PC-9 (cell line): ENCODE results near the gene MMP7. TPM values are rescaled to one million over a fixed set of nuclear protein-coding genes. Genes with fewer than 3 reads are reported as not detected.

Source experiments
- BruUV-seq: library from RNA; stranded (reverse); fragments of 400-500 nt; replicated peaks from 2 replicates; lab custom pipeline; 2021; lab: Mats Ljungman, UMichigan
- CTCF ChIA-PET: fragments of 300-600 bp; sonication (Branson Sonifier 250); formaldehyde crosslinking; loops from one replicate; lab custom pipeline; 2022; ENCODE audit warnings: antibody characterized with exemption; lab: Charles Lee
- POLR2A ChIA-PET: fragments of 300-600 bp; sonication (Branson Sonifier 250); formaldehyde crosslinking; loops from one replicate; lab custom pipeline; 2022; ENCODE audit warnings: antibody characterized with exemption; ENCODE audit not compliant: unreplicated experiment; lab: Charles Lee
- DNase-seq, 2 experiments: peaks; one replicate each; pipeline versions ENCODE4 v3.0.0 to v3.0.0-alpha.2; 2015 to 2022; ENCODE audit warnings: mixed read lengths in 1 of 2
- H2AFZ ChIP-seq: fragments of 200-600 bp; sonication (generic); 2 replicates; pipeline ENCODE4 v1.8.1; 2017; ENCODE audit warnings: antibody characterized with exemption
- H3F3A ChIP-seq: fragments of 200-600 bp; sonication (generic); 2 replicates; pipeline ENCODE4 v1.8.1; 2017; ENCODE audit warnings: antibody characterized with exemption, mild to moderate bottlenecking, low read depth; ENCODE audit not compliant: insufficient read depth
- H3K27ac ChIP-seq: fragments of 200-600 bp; sonication (generic); 2 replicates; pipeline ENCODE4 v1.6.1; 2016; ENCODE audit warnings: mixed run types
- H3K27me3 ChIP-seq: fragments of 200-600 bp; sonication (generic); 2 replicates; pipeline ENCODE4 v1.6.1; 2016; ENCODE audit warnings: low read depth, mixed run types; ENCODE audit not compliant: insufficient read depth
- H3K36me3 ChIP-seq: fragments of 200-600 bp; sonication (generic); 2 replicates; pipeline ENCODE4 v1.6.1; 2016; ENCODE audit warnings: low read depth, mixed run types
- H3K4me1 ChIP-seq: fragments of 200-600 bp; sonication (generic); replicated peaks from 2 replicates; pipeline ENCODE4 v1.6.1; 2016; ENCODE audit warnings: mixed run types; ENCODE audit not compliant: insufficient read depth
- H3K4me2 ChIP-seq: fragments of 200-600 bp; sonication (generic); 2 replicates; pipeline ENCODE4 v1.6.1; 2017; ENCODE audit warnings: mixed run types
- H3K4me3 ChIP-seq: fragments of 200-600 bp; sonication (generic); 2 replicates; pipeline ENCODE4 v1.6.1; 2016; ENCODE audit warnings: mixed run types
- H3K79me2 ChIP-seq: fragments of 200-600 bp; sonication (generic); 2 replicates; pipeline ENCODE4 v1.6.1; 2017; ENCODE audit warnings: low read depth, mixed run types
- H3K9me2 ChIP-seq: fragments of 200-600 bp; sonication (generic); 2 replicates; pipeline ENCODE4 v1.8.1; 2017; ENCODE audit warnings: mild to moderate bottlenecking; ENCODE audit not compliant: insufficient read depth
- H3K9me3 ChIP-seq: fragments of 200-600 bp; sonication (generic); 2 replicates; pipeline ENCODE4 v1.8.1; 2016; ENCODE audit warnings: low read depth; ENCODE audit not compliant: insufficient read depth
- H4K20me1 ChIP-seq: fragments of 200-600 bp; sonication (generic); 2 replicates; pipeline ENCODE4 v1.8.1; 2017; ENCODE audit not compliant: insufficient read depth
- CTCF ChIP-seq: fragments of 200-600 bp; sonication (generic); conservative IDR thresholded peaks from 2 replicates; pipeline ENCODE4 v1.6.1; 2017; ENCODE audit warnings: mixed run types, antibody characterized with exemption, mild to moderate bottlenecking, moderate library complexity
- EZH2 ChIP-seq: fragments of 200-600 bp; sonication (generic); IDR thresholded peaks from 2 replicates; pipeline ENCODE4 v1.8.0; 2017; ENCODE audit warnings: antibody characterized with exemption, low read depth
- intact Hi-C: fragments of 100-400 bp; cut with micrococcal nuclease; formaldehyde crosslinking; loops from one replicate; pipeline ENCODE4 v1.10.0; 2022; ENCODE audit not compliant: unreplicated experiment
- total RNA-seq: library from RNA; stranded (reverse); gene quantifications from 2 replicates; pipeline ENCODE4 v1.2.3, GENCODE V29; 2021

The MMP7 gene
- total RNA-seq, 1 experiment from 2014 or later = 1.1 TPM

GRCh38 chr11:102476812-102477211 lies 53.7 kb downstream of the MMP7 start:
- intact Hi-C loops = no loop called here
- H3K27ac ChIP-seq = peak overlapping the region; percentile 53
- peaks cover 8% of the 10 kb centered on the region for H3F3A ChIP-seq
- H4K20me1 ChIP-seq = no peaks in the 10 kb centered on the region
- CTCF ChIA-PET = no interaction called here
- H3K4me3 ChIP-seq = peak overlapping the region; percentile 13
- TF ChIP-seq EZH2 = no peak
- no peak for TF ChIP-seq CTCF
- H3K79me2 ChIP-seq = no peaks in the 10 kb centered on the region
- peak overlapping the region; percentile 55 for H3K4me2 ChIP-seq
- H3K9me2 ChIP-seq = no peaks in the 10 kb centered on the region
- H3K36me3 ChIP-seq = no peaks in the 10 kb centered on the region
- peaks cover 32% of the 10 kb centered on the region for H3K4me1 ChIP-seq
- no peaks in the 10 kb centered on the region for H3K9me3 ChIP-seq
- DNase-seq = peak; percentile 29 to 76
- peak overlapping the region; percentile 76 for H2AFZ ChIP-seq
- H3K27me3 ChIP-seq = no peaks in the 10 kb centered on the region
- POLR2A ChIA-PET = interaction anchor here (0.5 kb wide), 1 partner anchor 1600 kb away, joined by 4 read pairs; no protein-coding TSS in a partner anchor
- BruUV-seq = no TSS peak

DNA sequence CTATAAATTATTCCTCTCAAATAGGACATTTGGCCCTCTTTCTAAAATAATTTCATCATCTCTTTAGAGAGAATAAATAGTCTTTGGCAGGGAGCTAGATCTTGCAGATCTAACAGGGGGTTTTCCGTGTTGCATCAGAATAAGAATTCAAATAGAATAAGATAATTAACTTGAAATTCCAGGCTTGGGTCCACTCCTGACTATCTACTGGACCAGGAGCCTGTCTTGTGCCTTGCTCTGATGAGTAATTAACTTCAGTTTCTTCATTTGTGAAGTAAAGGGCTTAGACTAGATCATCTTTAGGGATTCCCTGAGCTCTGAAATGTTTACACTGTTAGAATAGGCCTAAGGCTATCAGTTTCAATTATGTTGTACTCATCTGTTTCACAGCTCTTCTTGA lies 54.5 kb downstream of the MMP7 start:
- ChIA-PET POLR2A (no interaction called here), CTCF (no interaction called here)
- Histone ChIP-seq H3K4me3 (no peak overlapping the region), H4K20me1 (no peaks in the 10 kb centered on the region), H3K9me2 (no peaks in the 10 kb centered on the region), H3K27me3 (no peaks in the 10 kb centered on the region), H3F3A (peaks cover 8% of the 10 kb centered on the region), H3K9me3 (no peaks in the 10 kb centered on the region), H2AFZ (peak overlapping the region; percentile 76; the same call in 1 of the 2 replicates), H3K4me1 (peaks cover 32% of the 10 kb centered on the region), H3K4me2 (peak overlapping the region; percentile 55; the same call in 1 of the 2 replicates), H3K27ac (peak overlapping the region; percentile 53), H3K79me2 (no peaks in the 10 kb centered on the region), H3K36me3 (no peaks in the 10 kb centered on the region)
- BruUV-seq = no TSS peak
- no peak for TF ChIP-seq EZH2
- TF ChIP-seq CTCF = no peak
- intact Hi-C loops = no loop called here
- DNase-seq = no peak

DNA sequence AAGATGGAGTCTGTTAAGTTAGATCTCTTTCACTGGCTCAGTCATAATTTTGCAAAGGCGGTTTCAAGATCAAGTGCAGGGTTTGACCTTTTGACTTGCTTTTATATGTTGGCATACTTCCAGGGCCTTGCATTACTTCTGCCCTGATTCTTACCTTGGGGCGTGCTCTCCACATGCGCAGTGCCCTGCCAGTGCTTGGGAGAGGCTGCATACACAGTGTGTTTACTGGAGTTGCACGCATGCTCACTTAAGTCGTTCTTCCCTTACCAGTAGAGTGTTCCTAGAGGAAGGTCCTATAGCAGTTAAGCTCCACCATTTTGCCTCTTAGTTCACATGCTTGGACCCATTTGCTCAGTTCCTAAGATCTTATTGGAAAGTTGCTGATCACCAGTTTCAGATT lies 57.0 kb downstream of the MMP7 start:
- Histone ChIP-seq H3K27me3 (no peaks in the 10 kb centered on the region), H3K27ac (no peak overlapping the region), H3K79me2 (no peaks in the 10 kb centered on the region), H3K4me3 (no peak overlapping the region), H3K9me3 (peaks cover 5% of the 10 kb centered on the region; the same call in 1 of the 2 replicates), H3K4me2 (no peak overlapping the region), H3K9me2 (no peaks in the 10 kb centered on the region), H2AFZ (no peak overlapping the region), H3K36me3 (no peaks in the 10 kb centered on the region), H3F3A (peaks cover 7% of the 10 kb centered on the region), H4K20me1 (no peaks in the 10 kb centered on the region), H3K4me1 (peaks cover 42% of the 10 kb centered on the region)
- no TSS peak for BruUV-seq
- ChIA-PET CTCF (no interaction called here), POLR2A (no interaction called here)
- TF ChIP-seq CTCF = no peak
- TF ChIP-seq EZH2 = no peak
- intact Hi-C loops = no loop called here
- DNase-seq = no peak
